Effector CD4-positive, alpha-beta T cell (primary cell): Measurements from ENCODE around the gene MPP3.

Experiments
- DNase-seq: peaks from one replicate; pipeline ENCODE4 v3.0.0-alpha.2; 2020

MPP3 gene

DNA sequence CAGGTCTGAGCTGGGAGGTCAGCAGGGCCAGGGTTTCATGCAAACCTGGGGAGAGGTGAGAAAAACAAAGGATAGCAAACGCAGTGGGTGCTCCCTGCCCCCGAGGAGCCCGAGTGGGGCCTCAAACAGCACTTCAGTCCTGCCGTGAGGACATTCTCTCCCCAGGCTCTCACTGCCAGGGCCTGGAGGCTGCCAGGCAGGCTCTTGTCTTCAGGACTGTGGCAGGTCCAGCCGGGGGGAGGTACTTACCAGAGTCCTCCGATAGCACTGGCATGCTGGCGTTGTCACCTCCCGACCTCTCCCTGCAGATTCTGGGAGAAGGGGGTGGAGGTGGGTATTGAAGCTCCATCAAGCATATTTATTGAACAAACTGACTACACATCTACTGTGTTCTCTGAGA lies 1.3 kb downstream of the MPP3 start:
- DNase-seq: no peak

DNA sequence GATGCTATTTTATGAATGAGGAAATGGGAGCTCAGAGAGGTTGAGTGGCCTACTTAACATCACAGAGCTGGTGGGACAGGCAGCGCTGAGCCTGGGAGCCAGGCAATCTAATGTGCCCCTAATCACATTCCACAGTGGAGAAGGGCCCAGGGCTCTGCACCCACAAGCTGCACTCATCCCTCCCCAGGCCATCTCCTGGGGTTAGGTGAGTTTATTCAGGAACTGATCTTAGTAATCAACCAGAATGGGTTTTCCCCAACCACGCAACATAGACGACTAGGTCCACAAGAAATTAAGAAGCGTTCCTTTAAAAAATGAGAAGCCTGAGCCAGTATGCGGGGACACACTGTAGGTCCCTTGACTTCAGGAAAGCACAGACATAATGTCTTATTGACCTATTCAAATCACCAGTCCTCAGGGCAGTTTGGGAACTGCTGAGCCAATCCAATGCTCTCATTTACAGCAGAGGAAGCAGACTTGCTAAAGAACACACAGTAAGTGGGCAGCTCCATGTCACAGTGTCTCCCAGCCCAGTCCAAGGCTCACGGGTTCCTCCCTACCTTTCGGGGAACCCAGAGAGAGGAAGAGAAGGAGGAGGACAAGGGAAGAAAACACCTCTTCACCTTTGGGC lies 2.3 kb downstream of the MPP3 start:
- no peak for DNase-seq

DNA sequence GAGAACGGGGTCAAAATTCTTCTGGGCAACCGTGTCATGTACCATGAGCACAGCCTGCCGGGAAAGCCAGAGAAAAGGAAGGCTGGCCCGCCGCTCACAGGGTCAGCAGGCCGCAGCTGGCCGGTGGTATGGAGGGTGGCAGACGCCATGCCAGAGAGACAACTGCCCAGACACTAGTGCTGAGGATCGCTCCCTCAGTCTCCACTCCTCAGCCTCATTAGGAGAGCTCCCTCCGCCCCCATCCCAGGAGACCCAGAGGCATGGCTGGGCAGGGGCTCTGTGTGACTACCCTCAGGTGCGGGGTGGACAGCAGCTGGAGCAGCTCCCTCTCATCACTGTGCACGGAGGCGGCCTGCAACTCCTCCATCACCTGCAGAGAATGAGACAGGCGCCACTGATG lies 3.2 kb downstream of the MPP3 start:
- no peak for DNase-seq

DNA sequence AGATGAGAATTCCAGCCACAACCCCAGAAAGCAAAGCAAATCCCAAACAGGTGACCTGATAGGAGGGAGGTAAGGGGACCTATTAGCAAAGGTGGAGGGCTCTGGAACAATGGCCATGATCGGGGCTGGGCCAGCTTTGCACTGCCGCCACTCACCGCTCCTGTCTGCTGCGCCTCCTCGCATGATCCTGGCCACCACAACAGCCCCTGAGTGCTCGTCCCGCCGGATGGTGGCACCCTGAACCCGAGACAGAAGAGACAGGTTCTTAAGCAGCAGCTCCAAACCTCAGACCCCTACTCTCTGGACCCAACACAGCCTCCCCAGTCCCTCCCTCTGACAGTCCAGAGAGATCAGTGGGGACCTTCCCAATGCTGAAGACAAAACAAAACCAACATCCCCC lies 5.3 kb downstream of the MPP3 start:
- no peak for DNase-seq

DNA sequence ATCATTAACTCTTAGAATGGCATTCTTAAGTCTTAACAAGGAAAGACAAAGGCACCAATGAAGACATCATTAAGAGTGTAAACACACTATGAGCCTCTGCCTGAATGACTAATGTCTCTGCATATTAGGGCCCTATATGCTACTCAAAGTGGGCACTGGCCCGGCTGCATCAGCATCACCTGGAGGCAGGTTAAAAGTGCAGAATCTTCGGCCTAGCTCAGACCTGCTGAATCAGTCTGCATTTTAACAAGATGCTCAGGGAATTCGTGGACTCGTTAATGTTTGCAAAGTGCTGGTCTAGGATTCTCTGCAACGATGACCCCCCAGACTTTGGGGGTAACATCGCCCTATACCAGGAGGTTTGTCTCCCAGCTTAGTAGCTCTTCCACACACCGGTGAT lies 6.7 kb downstream of the MPP3 start:
- no peak for DNase-seq

DNA sequence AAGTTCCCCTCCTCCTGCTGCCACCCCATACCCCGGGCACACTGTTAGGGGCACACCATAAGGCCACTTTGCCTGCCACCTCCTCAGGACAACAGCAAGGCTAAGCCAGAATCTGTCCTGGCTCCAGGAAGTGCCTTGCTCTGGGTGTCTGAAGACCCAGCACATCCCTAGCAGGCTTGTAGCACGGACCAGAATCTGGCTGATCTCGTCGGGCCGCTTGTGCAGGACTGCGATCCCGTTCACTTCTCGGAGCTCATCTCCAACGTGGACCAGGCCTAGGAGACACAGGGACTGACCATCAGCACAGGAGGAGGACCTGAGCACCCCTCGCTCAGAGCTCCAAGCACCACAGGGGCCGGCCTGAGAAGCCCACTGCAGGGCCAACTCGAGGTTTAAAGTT lies 7.4 kb downstream of the MPP3 start:
- no peak for DNase-seq

DNA sequence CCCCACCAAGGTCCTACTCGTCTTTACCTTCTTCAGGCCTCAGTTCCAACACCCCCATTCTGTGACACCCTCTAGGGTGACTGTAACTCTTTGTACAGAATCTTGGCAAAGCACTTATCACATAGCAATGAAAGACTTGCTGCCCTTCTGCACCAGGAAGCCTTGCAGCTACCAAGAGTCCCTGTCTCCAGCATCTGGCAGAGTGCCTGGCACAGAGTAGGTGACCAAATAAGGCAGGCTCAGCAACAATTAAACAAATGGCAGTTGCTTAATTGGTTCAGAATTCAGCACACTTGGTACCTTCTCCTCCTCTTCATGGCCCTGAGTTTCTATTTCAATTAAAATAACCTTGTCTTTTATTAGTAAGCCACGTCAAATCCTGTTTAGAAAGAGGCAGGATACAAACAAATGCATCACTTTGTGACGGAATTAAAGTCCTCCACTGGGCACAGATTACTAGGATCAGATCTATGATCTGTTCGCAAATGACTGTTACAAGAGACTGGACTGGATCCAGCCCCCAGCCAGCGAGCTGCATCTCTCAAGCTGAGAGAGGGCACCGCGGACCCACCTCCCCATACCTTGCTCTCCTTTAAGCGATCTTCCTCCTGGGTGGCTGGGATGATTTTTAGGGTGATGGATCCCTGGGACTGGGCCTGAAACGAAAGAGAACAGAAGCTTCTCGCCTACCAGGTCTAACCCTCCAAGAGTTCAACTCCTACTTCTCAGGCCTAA lies 9.4 kb downstream of the MPP3 start:
- no peak for DNase-seq

DNA sequence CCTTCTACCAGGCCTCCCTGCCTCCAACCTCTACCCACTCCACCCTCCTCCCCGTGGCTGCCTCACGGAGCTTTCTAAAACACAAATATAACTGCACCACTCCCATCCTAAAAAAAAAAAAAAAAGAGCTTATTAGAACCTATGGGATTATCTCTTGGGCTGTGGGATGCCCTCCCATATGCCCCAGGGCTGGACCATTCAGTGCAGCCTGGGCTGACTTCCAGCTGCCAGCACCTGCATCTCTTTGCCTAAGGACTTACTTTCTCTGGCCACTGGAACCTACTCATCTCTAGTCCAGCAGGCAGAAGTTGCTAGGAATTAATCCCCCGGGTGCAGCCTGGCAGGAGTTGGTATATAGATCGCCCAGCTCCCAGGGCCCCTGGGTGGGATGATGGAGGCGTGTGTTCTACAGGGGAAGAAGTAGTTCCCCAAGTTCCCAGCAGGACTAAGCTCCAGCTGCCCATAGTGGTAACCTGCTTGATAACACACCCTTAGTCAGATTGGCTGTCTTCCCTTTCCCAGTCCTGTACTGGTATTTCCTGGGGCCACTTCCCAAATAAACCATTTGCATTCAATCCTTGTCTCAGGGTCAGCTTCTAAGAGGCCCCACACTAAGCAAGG lies 10.3 kb downstream of the MPP3 start:
- DNase-seq: no peak

DNA sequence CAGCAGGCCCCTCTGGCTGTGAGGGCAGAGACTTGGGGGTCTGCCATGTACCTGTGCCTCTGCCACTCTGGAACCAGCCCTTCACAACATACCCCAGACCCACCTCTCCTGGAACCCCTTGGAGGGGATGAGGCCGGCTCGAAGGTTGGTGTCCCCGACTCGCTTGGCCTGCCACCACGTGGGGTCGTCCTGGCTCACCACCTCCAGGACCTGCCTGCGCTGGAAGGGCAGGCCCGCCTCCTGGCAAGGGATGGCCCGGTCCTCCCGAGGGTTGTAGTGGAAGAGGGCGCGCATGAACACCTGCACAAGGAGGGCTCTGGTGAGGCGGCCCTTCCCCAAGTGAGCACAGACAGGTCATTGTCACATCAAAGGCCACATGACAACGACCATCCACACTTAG lies 12.2 kb downstream of the MPP3 start:
- DNase-seq: no peak

DNA sequence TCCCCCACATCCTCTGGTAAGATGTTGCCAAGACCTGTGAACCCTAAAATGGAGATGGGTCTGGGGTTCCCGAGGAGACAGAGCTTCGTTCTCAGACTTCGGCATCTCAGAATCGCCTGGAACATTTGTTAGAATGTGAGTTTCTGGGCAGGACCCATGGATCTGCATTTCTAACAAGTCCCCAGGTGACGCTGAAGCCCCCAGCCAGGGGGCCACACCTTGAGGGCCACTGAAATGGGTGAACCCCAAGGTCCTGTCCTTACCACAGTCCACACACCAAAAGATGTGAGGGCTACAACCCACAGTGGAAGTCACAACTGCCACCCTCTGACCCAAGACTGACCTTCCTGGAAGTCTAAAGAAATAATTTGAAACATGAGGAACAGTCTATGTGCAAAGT lies 14.0 kb downstream of the MPP3 start:
- no peak for DNase-seq

DNA sequence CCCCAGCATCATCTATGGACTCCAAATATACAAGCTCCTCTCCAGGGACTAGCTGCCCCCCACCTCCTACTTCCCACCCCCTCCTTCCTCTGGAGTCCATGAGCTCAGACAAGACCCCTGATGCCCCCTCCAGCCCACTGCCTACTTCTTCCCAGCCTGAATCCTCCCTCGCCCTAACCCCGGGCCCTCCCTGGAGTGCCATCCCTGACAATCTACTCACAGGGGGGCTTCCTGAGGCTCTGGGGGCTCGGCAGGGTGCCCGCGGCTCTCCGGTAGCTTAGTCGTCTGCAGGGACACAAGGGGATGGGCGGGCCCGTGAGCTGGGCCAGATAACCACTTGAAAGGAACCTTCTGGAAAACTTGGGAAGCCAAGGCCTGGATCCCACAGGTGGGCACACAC lies 15.1 kb downstream of the MPP3 start:
- no peak for DNase-seq

DNA sequence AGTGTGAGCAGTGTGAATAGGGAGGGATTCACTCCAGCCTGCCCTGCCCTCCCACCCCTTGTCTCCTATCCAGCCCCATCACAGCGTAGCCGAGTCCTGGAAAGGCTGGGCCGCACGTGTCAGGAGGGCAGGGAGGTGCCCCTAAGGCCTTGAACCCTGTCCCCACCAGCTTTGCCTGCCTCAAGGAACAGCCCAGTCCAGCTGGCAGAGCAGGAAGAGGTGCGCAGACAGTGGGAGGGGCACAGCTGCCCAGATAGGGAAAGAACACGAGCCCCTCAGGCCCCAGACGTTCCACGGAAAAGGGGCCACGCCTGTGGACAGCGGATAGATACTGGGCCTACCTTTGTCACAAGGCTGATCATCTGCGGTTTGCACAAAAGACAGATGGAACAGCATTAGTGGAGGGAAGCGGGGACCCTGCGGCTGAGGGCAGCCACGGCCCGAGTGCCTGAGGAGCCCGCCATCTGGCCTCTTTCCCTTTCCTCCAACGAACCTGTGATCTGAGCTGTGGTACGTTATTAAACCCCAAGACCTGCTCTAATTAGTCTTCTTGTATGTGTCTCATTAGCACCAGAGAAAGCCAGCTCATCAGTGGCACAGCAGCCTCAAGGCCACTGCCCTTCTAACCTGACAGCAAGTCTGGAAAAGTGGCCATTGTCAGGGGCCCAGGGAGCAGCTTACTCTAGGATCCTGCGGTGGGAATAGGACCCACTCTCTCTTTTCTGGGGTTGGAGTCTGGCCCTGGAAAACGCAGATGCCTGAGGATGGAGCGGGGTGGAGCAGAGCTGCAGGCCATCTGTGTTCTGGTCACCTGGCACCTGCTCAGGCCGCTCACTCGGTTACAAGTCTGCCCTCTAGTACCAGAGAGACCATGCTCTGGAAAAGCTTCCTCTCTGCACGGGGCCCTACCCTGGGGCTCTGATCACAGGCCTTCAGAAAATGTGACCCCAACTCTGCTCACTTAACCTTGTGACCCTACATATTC lies 16.3 kb downstream of the MPP3 start:
- DNase-seq: no peak

DNA sequence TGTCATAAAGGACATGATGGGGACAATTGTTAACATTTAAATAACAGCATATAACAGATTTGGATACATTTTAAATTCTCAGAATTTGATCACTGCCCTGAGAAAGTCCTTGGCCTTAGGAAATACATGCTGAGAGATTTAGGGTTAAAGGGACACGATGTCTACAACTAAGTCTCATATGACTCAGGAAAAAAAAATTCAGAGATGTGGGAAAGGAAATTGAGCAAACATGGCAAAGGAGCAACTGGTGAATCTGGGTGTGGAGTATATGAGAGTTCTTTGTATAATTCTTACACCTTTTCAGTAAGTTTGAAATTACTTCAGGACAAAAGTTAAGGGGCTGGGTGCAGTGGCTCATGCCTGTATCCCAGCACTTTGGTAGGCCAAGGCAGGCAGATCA lies 18.2 kb downstream of the MPP3 start:
- DNase-seq: no peak

DNA sequence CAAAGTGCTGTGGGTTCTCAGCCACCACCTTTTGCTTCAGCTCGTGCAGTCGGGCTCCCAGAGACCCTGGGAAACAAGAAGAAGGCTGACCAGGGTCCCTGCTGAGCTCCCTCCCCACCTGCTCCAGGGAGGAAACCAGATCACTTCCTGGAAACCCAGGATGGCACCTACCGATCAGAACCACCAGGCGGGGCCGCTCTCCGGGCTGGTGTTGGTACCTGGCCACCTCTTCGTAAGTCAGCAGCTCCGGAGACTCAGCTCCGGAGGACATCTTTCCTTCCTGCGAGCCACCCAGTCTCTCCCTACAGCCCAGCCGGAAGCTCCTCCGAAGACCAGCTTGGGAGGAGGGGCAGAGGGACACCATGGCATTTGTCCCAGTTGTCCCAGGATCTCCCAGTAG lies 18.9 kb downstream of the MPP3 start:
- DNase-seq: no peak

DNA sequence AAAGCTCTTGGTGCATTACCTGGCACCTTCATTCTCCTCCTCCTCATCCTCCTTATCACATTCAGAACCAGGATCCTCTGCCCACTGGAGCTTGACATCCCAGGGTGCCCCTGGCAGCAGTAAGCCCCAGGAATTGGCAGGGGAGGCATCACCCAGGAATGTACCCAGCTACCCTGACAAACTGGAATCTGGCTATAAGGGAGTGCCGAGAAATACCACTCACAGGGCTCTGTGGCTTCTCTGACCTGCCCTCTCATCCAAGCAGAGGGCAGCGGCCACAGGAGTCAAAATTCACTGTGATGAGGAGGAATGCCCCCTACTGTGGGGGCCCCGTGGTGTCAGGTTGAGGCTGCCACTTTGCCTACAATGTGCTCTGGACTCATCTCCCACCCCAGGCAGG lies 19.6 kb downstream of the MPP3 start:
- DNase-seq: no peak

DNA sequence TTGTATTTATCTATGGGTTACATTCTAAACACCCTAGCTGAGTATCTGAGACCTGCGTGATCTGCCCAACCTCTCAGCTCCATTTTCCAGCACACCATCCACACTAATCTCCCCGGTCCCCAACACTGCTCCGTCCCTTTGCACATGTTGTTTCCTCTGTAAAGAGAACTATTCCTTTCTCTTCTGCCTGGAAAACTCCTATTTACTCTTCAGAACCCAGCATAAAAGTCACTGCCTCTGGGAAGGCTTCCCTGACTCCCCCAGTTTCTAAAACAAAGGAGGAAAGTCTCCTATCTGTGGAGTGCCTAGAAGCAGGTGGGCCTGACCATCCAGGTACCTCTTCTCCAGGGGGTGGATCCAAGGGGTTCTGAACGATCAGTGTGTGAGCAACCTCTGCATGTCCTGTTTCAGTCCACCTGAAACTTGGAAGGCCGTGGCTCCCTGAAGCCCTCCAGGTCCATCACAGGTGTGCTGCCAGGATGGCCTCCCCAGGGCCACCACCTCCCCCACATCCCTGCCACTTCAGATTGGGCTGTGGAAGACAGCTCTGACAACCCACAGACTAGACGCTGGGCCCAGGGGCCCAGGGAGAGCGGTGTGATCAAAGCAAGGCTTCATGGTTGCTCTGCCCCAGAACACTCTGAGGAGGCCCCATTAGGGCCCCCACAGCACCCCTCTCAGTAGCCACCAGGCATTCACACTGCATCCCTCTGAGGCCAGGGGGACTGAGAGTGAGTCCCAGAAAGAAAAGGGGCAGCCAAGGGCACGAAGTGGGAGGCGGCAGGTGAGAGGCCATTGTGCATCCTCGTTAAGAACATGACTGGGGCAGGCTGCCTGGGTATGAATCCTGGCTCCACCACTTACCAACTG lies 20.3 kb downstream of the MPP3 start:
- no peak for DNase-seq

DNA sequence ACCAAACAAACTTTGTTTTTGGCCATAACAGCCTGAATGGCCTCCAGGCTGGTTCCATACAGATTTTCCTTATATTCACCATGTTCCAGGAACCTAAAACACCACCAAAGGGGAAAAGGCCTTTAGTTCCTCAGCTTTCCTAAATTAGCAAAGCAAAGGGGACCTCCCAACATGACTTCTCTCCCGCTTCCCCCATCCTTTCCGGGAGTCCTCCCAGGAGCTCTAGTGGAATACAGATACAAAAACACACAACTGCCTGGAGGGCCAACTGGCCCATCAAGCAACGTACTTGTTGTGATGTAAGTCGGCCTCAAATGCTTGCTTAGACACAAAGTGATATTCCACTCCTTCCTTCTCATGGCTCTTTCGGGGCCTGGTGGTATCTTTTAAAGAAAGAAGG lies 22.1 kb downstream of the MPP3 start:
- DNase-seq: no peak

DNA sequence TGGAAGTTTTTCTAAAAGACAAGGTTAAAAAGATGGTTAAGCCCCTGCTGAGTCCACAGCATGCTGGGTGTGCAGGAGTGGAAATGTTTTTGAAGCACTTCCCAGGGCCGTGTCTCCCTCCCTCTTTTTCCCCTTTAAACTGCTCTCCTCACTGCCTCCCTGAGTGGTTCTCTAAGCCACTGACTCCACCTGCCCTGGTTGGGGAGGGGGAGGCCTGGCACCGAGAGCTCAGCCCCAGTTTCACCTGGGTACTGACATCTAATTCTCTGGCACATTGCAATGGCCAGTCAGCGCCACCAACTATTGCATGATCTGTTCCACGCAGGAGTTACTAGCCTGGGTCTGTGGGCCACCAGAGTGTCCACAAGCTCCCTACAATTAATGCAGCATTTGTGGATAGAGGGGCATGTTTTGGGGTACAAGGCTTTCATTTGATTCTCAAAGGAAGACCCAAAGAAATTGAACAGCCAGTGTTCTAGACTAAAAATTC lies 22.7 kb downstream of the MPP3 start:
- no peak for DNase-seq

DNA sequence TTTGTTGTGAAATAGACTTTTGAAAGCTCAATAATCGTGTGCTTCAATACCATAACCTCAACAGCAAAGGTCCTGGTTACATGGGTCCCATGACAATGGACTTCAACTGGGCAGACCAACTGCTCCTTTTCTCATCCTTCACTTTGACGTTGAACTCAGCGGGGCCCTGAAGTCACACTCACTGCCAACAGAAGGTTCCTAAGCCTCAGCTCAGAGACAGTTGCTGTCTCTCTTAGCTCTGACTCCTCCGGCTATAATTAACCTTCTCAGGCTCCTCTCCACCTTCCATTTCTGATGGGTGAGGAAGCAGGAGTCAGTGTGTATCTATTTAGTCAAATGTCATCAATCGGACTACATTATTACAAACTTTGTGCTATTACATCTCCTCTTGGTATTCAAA lies 23.8 kb downstream of the MPP3 start:
- DNase-seq: no peak

DNA sequence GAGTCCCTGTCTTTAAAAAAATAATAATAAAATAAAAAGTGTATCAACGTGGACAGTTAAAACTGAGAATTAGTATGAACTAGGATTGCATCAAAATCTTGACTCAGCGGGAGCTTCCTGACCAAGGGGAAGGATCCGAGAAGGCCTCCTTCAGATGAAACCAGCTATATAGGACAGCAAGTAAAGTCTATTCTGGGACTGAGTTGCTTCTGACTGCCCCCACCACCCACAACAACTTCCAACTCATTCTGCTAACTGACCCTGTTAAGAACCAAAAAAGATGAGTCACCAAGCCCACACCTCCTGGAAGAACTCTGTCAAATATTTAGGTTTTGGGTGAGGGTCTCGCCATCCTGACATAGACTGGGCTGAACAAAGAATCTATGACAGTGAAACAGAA lies 24.9 kb downstream of the MPP3 start:
- DNase-seq: no peak

DNA sequence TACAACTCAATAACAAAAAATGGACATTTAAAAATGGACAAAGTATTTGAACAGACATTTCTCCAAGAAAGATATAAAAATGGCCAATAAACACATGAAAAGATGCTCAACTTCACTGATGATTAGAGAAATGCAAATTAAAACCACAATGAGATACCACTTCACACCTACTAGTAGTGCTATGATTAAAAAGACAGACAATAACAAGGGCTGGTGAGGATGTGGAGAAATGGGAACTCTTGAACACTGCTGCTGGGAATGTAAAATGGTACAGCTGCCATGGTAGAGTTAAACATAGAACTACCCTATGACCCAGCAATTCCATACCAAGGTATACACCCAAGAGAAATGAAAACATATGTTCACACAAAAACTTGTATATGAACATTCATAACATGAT lies 27.8 kb downstream of the MPP3 start:
- DNase-seq: no peak

DNA sequence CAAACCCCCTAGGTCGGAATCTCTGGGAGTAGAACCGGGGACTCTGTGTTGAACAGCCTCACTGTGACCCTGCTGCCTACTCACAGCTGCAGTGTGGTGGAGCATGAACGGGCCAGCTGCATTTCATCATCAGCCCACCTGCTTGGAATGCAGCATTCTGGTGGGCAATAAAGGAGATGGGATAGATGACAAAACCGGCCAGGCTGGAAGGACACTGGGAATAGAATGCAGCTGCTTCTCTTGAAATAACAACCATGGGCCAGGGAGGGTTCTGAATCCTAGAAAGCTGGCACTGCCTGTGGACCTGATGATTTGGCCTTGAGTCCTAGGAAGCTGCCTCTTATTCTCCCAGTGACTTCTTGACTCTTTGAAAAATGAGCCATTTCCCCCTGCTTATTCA lies 29.2 kb downstream of the MPP3 start:
- no peak for DNase-seq
